GM12892 (cell line): ENCODE measurements around the gene DPEP2.
"Not testable (repeated sequence)": the region's sequence is repeated elsewhere in the genome, so short reads cannot be mapped to it uniquely, and the experiment has no call there.

Source experiments
- DNase-seq: peaks from one replicate; pipeline ENCODE4 v3.0.0; 2011; ENCODE audit not compliant: insufficient read length
- FAIRE-seq: peaks from 2 replicates; lab custom pipeline; 2011; peaks lifted over from hg19 to GRCh38; lab: Jason Lieb, UNC
- POLR2A ChIP-seq: IDR thresholded peaks from 2 replicates; pipeline ENCODE4 v1.6.1; 2011; ENCODE audit warnings: low read depth, low read length, control low read depth
- POLR2AphosphoS5 ChIP-seq: IDR thresholded peaks from 2 replicates; pipeline ENCODE4 v1.6.1; 2011; ENCODE audit warnings: low read depth, low read length, control low read depth
- TAF1 ChIP-seq: IDR thresholded peaks from 2 replicates; pipeline ENCODE4 v1.6.1; 2011; ENCODE audit warnings: low read depth, mild to moderate bottlenecking, control low read depth, low read length, borderline replicate concordance

DPEP2 gene

GRCh38 chr16:67945392-67945933 lies 53.8 kb downstream of the DPEP2 start:
- DNase-seq (no peak), FAIRE-seq (no peak)
- TF ChIP-seq POLR2A: no peak
- TF ChIP-seq TAF1: no peak
- TF ChIP-seq POLR2AphosphoS5: no peak

GRCh38 chr16:67944690-67945391 lies 54.4 kb downstream of the DPEP2 start:
- FAIRE-seq (no peak), DNase-seq (no peak)
- TF ChIP-seq TAF1 (no peak), POLR2AphosphoS5 (no peak), POLR2A (no peak)

GRCh38 chr16:67943619-67944504 lies 55.4 kb downstream of the DPEP2 start, which contains the start of gene LCAT:
LCAT (minus strand) TSS chr16:67944120; CDS start chr16:67944101, 19 bp downstream.
- no peak for FAIRE-seq
- DNase-seq: no peak
- no peak for TF ChIP-seq POLR2AphosphoS5
- TF ChIP-seq POLR2A: no peak
- no peak for TF ChIP-seq TAF1

GRCh38 chr16:67943256-67943618 lies 56.0 kb downstream of the DPEP2 start:
- FAIRE-seq (no peak), DNase-seq (no peak)
- no peak for TF ChIP-seq POLR2AphosphoS5
- no peak for TF ChIP-seq TAF1
- no peak for TF ChIP-seq POLR2A

GRCh38 chr16:67942510-67943255 lies 56.6 kb downstream of the DPEP2 start:
- no peak for DNase-seq
- no peak for TF ChIP-seq POLR2A
- TF ChIP-seq TAF1: no peak
- no peak for TF ChIP-seq POLR2AphosphoS5
- FAIRE-seq: no peak

- DNase-seq (peak; percentile 72), FAIRE-seq (peak; percentile 92)
Measured at GRCh38 chr16:67942200-67942509, 57.1 kb downstream of the DPEP2 start.

GRCh38 chr16:67941469-67942199 lies 57.6 kb downstream of the DPEP2 start:
- no peak for TF ChIP-seq TAF1
- TF ChIP-seq POLR2AphosphoS5: no peak
- no peak for TF ChIP-seq POLR2A
- no peak for FAIRE-seq
- no peak for DNase-seq

More at GRCh38 chr16:67942200-67942509, 57.1 kb downstream of the DPEP2 start:
- TF ChIP-seq TAF1 (no peak), POLR2AphosphoS5 (no peak), POLR2A (no peak)

GRCh38 chr16:67940446-67941089 lies 58.7 kb downstream of the DPEP2 start:
- TF ChIP-seq TAF1 (no peak), POLR2A (no peak), POLR2AphosphoS5 (no peak)
- FAIRE-seq (no peak), DNase-seq (no peak)

GRCh38 chr16:67939507-67940445 lies 59.5 kb downstream of the DPEP2 start:
- TF ChIP-seq POLR2AphosphoS5 (no peak), TAF1 (no peak), POLR2A (no peak)
- no peak for FAIRE-seq
- DNase-seq: no peak

GRCh38 chr16:67937713-67938112 lies 61.6 kb downstream of the DPEP2 start:
- not testable (repeated sequence) for DNase-seq, FAIRE-seq
